ENCODE results near the gene SLC44A5.

- TF ChIP-seq, protein P1, sequence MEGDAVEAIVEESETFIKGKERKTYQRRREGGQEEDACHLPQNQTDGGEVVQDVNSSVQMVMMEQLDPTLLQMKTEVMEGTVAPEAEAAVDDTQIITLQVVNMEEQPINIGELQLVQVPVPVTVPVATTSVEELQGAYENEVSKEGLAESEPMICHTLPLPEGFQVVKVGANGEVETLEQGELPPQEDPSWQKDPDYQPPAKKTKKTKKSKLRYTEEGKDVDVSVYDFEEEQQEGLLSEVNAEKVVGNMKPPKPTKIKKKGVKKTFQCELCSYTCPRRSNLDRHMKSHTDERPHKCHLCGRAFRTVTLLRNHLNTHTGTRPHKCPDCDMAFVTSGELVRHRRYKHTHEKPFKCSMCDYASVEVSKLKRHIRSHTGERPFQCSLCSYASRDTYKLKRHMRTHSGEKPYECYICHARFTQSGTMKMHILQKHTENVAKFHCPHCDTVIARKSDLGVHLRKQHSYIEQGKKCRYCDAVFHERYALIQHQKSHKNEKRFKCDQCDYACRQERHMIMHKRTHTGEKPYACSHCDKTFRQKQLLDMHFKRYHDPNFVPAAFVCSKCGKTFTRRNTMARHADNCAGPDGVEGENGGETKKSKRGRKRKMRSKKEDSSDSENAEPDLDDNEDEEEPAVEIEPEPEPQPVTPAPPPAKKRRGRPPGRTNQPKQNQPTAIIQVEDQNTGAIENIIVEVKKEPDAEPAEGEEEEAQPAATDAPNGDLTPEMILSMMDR (conservative IDR thresholded peaks at IDR 0.05 in 1 of 2, IDR thresholded peaks at IDR 0.05 in 1 of 2; ENCODE audit: extremely low read depth in 1 of 2, insufficient read depth in 1 of 2, low read depth in 1 of 2, low read length in 2 of 2): no peak
- no peak for TF ChIP-seq EZH2 (IDR thresholded peaks at IDR 0.05; ENCODE audit: borderline replicate concordance, low read length)
Measured at GRCh38 chr1:75342786-75343185, 268.1 kb downstream of the SLC44A5 start.

Measured in mammary epithelial cell (primary cell).